T-helper 1 cell (primary cell): Measurements from ENCODE around the gene OPALIN.

Experiments used
- DNase-seq, 5 donors: peaks; one replicate each; pipeline ENCODE4 v3.0.0-alpha.2; 2012 to 2020

OPALIN gene

DNA sequence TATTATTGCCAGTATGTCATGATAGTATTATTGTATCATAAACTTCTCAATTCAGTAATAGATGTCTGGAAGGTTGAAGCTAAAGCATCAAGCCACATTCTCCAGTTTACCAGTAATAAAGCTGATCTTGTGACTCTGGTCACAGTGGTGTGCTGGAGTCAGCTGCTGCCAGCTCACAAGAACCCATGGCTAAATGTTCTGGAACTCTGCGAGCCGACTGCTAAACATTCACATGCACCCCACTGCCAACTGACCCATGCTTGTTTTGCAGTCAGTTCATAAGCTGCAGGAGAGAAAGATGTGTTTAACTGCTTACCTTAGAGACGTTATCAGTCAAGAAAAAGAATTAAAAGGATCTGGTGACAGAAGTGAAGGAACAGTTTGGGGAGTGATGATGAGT is 60.4 kb downstream of the OPALIN start:
- DNase-seq = no peak

DNA sequence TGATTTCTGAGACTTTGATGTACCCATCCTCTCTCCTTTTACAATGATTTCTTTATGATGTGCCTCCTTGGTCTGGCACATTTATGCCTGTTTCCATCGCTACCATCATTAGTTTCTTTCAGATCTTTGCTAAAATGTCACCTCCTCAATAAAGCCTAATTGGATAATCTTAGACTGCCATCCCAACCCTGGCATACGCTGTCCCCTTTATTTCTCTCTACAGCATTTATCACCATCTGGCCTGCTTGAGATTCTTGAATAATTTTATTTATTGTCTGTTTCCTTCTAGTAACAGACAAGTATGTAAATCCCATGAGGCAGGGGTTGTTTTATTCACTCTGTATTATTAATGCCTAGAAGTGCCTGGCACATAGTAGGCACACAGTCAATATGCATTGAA is 61.3 kb downstream of the OPALIN start:
- DNase-seq = no peak

DNA sequence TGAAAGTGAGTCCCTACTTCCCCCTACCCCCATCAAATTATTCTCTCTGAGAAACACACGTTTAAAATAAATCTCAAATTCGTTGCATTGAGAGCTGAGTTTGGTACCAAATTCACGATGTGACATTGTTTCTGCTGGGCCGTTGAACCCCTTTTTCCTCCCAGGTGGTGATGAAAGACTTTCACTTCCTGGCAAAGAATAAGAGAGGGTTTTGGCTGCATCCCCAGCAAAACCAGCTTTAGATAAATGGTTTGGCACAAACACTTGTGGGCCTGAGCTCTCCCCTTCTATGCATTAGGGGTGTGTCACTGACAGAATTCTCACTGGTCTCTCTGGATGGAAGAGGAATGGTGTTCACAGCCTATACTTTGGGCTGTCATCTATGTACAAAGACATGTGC is 63.3 kb downstream of the OPALIN start:
- no peak for DNase-seq
